H1 (cell line): ENCODE measurements around the gene ABCA2. TPM values are rescaled to one million over a fixed set of nuclear protein-coding genes. Genes with fewer than 3 reads are reported as not detected.

Experiments used
- CTCF ChIA-PET: fragments of 300-600 bp; sonication (Branson Sonifier 250); formaldehyde crosslinking; loops from one replicate; lab custom pipeline; 2021; ENCODE audit not compliant: partially characterized antibody; lab: Charles Lee
- POLR2A ChIA-PET: fragments of 300-600 bp; sonication (Branson Sonifier 250); formaldehyde crosslinking; loops from one replicate; lab custom pipeline; 2021; ENCODE audit warnings: inconsistent platforms; ENCODE audit not compliant: partially characterized antibody; lab: Charles Lee
- DNase-seq, 2 experiments: peaks; one replicate each; pipeline versions ENCODE4 v3.0.0 to v3.0.0-alpha.2; 2010 to 2022; ENCODE audit warnings: low spot score in 2 of 2, low read depth in 1 of 2, mixed read lengths in 1 of 2
- FAIRE-seq: peaks from 2 replicates; lab custom pipeline; 2011; peaks lifted over from hg19 to GRCh38; lab: Jason Lieb, UNC
- H2AFZ ChIP-seq: 2 replicates; pipeline ENCODE4 v1.8.1; 2012; ENCODE audit warnings: low read length, inconsistent platforms
- H2AK5ac ChIP-seq: 2 replicates; pipeline ENCODE4 v1.6.1; 2013; ENCODE audit warnings: low read depth, low read length
- H2BK120ac ChIP-seq: replicated peaks from 2 replicates; pipeline ENCODE3; 2013; ENCODE audit warnings: low read depth, low read length, inconsistent platforms
- H2BK12ac ChIP-seq: 2 replicates; pipeline ENCODE4 v1.6.1; 2013; ENCODE audit warnings: low read depth, low read length
- H2BK15ac ChIP-seq: 2 replicates; pipeline ENCODE4 v1.6.1; 2013; ENCODE audit warnings: low read length
- H2BK20ac ChIP-seq: 2 replicates; pipeline ENCODE4 v1.6.1; 2013; ENCODE audit warnings: low read length
- H2BK5ac ChIP-seq: 2 replicates; pipeline ENCODE4 v1.6.1; 2013; ENCODE audit warnings: low read depth, low read length
- H3K14ac ChIP-seq: 2 replicates; pipeline ENCODE4 v1.6.1; 2013; ENCODE audit warnings: inconsistent platforms; ENCODE audit not compliant: insufficient read length
- H3K18ac ChIP-seq: 2 replicates; pipeline ENCODE4 v1.6.1; 2013; ENCODE audit warnings: low read length; ENCODE audit errors: extremely low read depth
- H3K23ac ChIP-seq: 2 replicates; pipeline ENCODE4 v1.6.1; 2013; ENCODE audit warnings: inconsistent platforms; ENCODE audit not compliant: insufficient read length
- H3K23me2 ChIP-seq: 2 replicates; pipeline ENCODE4 v1.6.1; 2013; ENCODE audit warnings: low read depth, low read length
- H3K27ac ChIP-seq: 2 replicates; pipeline ENCODE4 v1.6.1; 2011; ENCODE audit warnings: low read depth, low read length, inconsistent platforms
- H3K27me3 ChIP-seq, 4 experiments: replicated peaks in 1 of 4; 1 replicate in 1 of 4; 2 replicates in 3 of 4; pipeline versions ENCODE4 v1.6.1 to v1.8.1; 2011 to 2013; ENCODE audit warnings: low read length in 3 of 4, mild to moderate bottlenecking in 3 of 4, inconsistent platforms in 2 of 4, mixed read lengths in 2 of 4, moderate library complexity in 1 of 4; ENCODE audit not compliant: control insufficient read depth in 3 of 4, insufficient read depth in 3 of 4; ENCODE audit errors: extremely low read depth in 1 of 4
- H3K36me3 ChIP-seq, 4 experiments: 2 replicates each; pipeline versions ENCODE4 v1.6.1 to v1.8.1; 2011 to 2013; ENCODE audit warnings: mild to moderate bottlenecking in 4 of 4, low read length in 3 of 4, moderate library complexity in 2 of 4, control low read depth in 1 of 4, inconsistent platforms in 1 of 4; ENCODE audit not compliant: insufficient read depth in 4 of 4, control insufficient read depth in 2 of 4
- H3K4ac ChIP-seq: replicated peaks from 2 replicates; pipeline ENCODE3; 2013; ENCODE audit warnings: low read length, low read depth, mixed read lengths, inconsistent platforms; ENCODE audit not compliant: insufficient read length
- H3K4me1 ChIP-seq, 4 experiments: replicated peaks in 1 of 4; 1 replicate in 1 of 4; 2 replicates in 3 of 4; pipeline versions ENCODE4 v1.6.1 to v1.8.1; 2011 to 2013; ENCODE audit warnings: low read length in 3 of 4, inconsistent platforms in 2 of 4, mixed read lengths in 1 of 4; ENCODE audit not compliant: insufficient read depth in 4 of 4, control insufficient read depth in 3 of 4
- H3K4me2 ChIP-seq, 2 experiments: 2 replicates each; pipeline versions ENCODE4 v1.6.1 to v1.8.1; 2011 to 2013; ENCODE audit warnings: low read depth in 2 of 2, low read length in 2 of 2, control low read depth in 1 of 2, inconsistent platforms in 1 of 2, mild to moderate bottlenecking in 1 of 2; ENCODE audit not compliant: insufficient read depth in 1 of 2
- H3K4me3 ChIP-seq, 4 experiments: fragments of 200-600, 300-600 bp in 1 of 4; sonication (generic), shearing (Covaris generic), sonication (Bioruptor Twin) in 1 of 4; 2 replicates each; pipeline versions ENCODE4 v1.5.1 to v1.8.1; 2011 to 2016; ENCODE audit warnings: low read length in 4 of 4, low read depth in 3 of 4, control low read depth in 2 of 4, inconsistent platforms in 2 of 4, mild to moderate bottlenecking in 2 of 4, mixed read lengths in 1 of 4, moderate library complexity in 1 of 4; ENCODE audit not compliant: insufficient read depth in 2 of 4; ENCODE audit errors: extremely low read depth in 1 of 4
- H3K56ac ChIP-seq: replicated peaks from 2 replicates; pipeline ENCODE3; 2013; ENCODE audit warnings: low read depth, mild to moderate bottlenecking, mixed read lengths, low read length, inconsistent platforms; ENCODE audit not compliant: insufficient read length
- H3K79me1 ChIP-seq: 2 replicates; pipeline ENCODE4 v1.6.1; 2013; ENCODE audit warnings: low read depth, low read length, control low read depth
- H3K79me2 ChIP-seq, 2 experiments: 2 replicates each; pipeline versions ENCODE4 v1.6.1 to v1.8.1; 2012 to 2013; ENCODE audit warnings: low read length in 2 of 2, mild to moderate bottlenecking in 2 of 2, inconsistent platforms in 1 of 2; ENCODE audit not compliant: insufficient read depth in 2 of 2, control insufficient read depth in 1 of 2
- H3K9ac ChIP-seq, 4 experiments: replicated peaks in 1 of 4; 1 replicate in 1 of 4; 2 replicates in 3 of 4; pipeline versions ENCODE4 v1.6.1 to v1.8.1; 2011 to 2013; ENCODE audit warnings: low read depth in 3 of 4, low read length in 3 of 4, control low read depth in 2 of 4, mild to moderate bottlenecking in 2 of 4, moderate library complexity in 2 of 4, inconsistent platforms in 1 of 4; ENCODE audit errors: extremely low read depth in 1 of 4
- H3K9me3 ChIP-seq, 2 experiments: 2 replicates each; pipeline versions ENCODE4 v1.6.1 to v1.8.1; 2012 to 2013; ENCODE audit warnings: mild to moderate bottlenecking in 2 of 2, moderate library complexity in 2 of 2, control low read depth in 1 of 2, inconsistent platforms in 1 of 2, low read depth in 1 of 2, low read length in 1 of 2, mixed read lengths in 1 of 2; ENCODE audit not compliant: insufficient read depth in 2 of 2
- H4K20me1 ChIP-seq, 2 experiments: replicated peaks in 1 of 2; 2 replicates each; pipeline versions ENCODE3 to v1.8.1; 2011 to 2013; ENCODE audit warnings: inconsistent platforms in 2 of 2, low read length in 2 of 2, mild to moderate bottlenecking in 1 of 2; ENCODE audit not compliant: insufficient read depth in 2 of 2, control insufficient read depth in 1 of 2
- H4K5ac ChIP-seq: 2 replicates; pipeline ENCODE4 v1.6.1; 2013; ENCODE audit warnings: low read length, low read depth, mixed read lengths, inconsistent platforms; ENCODE audit not compliant: insufficient read length
- H4K8ac ChIP-seq: 2 replicates; pipeline ENCODE4 v1.8.0; 2013; ENCODE audit warnings: mild to moderate bottlenecking, moderate library complexity, low read length, inconsistent platforms; ENCODE audit not compliant: insufficient read depth; ENCODE audit errors: extremely low read depth
- H4K91ac ChIP-seq: replicated peaks from 2 replicates; pipeline ENCODE3; 2013; ENCODE audit warnings: low read length, mixed read lengths, inconsistent platforms; ENCODE audit not compliant: insufficient read length
- BACH1 ChIP-seq: IDR thresholded peaks from 2 replicates; pipeline ENCODE4 v1.6.1; 2012; ENCODE audit warnings: low read length, improper control_type of control experiment
- HDAC2 ChIP-seq, 2 experiments: fragments of 300-600 bp in 1 of 2; sonication (generic) in 1 of 2; IDR thresholded peaks; 2 replicates each; pipeline ENCODE4 v1.6.1; 2011 to 2012; ENCODE audit warnings: low read depth in 2 of 2, low read length in 2 of 2, mild to moderate bottlenecking in 2 of 2, moderate library complexity in 2 of 2, borderline replicate concordance in 1 of 2, inconsistent platforms in 1 of 2
- WGBS, 2 experiments: shearing (Covaris generic) in 1 of 2; methylation state at CpG; one replicate each; pipeline versions ENCODE4 v1.1.6 to v1.1.7; 2013 to 2015; ENCODE audit warnings: low lambda C conversion rate in 2 of 2, mixed read lengths in 2 of 2, inconsistent platforms in 1 of 2, low coverage in 1 of 2, missing lambda C conversion rate in 1 of 2; ENCODE audit not compliant: insufficient replicate concordance in 2 of 2, insufficient coverage in 1 of 2, insufficient read length in 1 of 2; ENCODE audit errors: extremely low coverage in 1 of 2, missing lambda C conversion rate in 1 of 2; 5-methylcytosine and 5-hydroxymethylcytosine counted together
- polyA plus RNA-seq, 7 experiments: library from polyadenylated mRNA; depleted of rRNA in 3 of 7; stranded (reverse) in 5 of 7; unstranded in 2 of 7; fragments of >200 nt in 5 of 7; fragments of 200-250 nt in 2 of 7; gene quantifications; 1 replicate in 5 of 7; 2 replicates in 1 of 7; 4 replicates in 1 of 7; pipeline versions ENCODE4 v1.2.1 to v1.2.3, GENCODE V29; 2011 to 2013; ENCODE audit warnings: missing spikeins in 2 of 7, mixed read lengths in 2 of 7
- total RNA-seq: library from RNA; stranded (reverse); fragmentation: NEBNext Ultra II Directional; extraction: Animal tissue kit (Norgen Biotek cat#: 25700); gene quantifications from 2 replicates; pipeline ENCODE4 v1.2.1, GENCODE V29; 2021

The ABCA2 gene
- total and polyA plus RNA-seq, 2 of the 8 experiments (the other 6 are each of a cell fraction or from before 2014, with no cell fraction given), result 12.5 to 14.3 TPM

DNA sequence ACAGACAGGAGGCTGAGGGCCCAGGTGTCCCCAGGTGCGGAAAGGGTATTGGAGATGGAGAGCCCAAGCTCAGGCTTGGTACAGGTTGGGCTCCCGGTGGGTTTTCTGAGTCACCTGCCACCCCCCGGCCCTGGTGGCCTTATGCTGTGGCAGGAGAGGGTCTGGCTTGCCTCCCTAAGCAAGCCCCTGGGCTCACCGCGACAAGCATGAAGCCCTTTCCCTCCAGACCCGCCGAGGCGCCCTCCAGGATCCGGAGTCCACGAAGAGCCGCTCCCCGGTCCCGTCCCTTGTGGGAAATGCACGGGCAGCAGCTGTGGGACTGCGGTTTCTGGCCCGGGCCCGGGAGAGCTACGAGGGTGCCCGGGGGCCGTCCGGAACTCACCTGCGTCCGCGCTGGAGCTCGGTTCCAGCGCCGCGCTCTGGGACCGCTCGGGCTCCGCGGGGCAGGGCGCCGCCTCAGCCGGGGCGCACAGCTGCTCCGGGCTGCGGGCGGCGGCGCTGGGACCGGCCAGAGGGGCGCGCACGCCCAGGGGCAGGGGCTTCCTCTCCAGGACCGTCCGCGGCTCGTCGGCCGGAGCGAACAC is 41.6 kb upstream of the ABCA2 start:
- Histone ChIP-seq H2BK5ac (no peak overlapping the region), H4K91ac (no peak overlapping the region), H2BK12ac (no peak overlapping the region), H3K4me2 (peak overlapping the region; percentile 73 to 85), H4K5ac (no peak overlapping the region), H4K20me1 (peaks cover 23 to 25% of the 10 kb centered on the region in 2 experiments), H3K4ac (no peak overlapping the region), H3K9ac (no peak overlapping the region; a peak in 1 of 7 replicates), H3K4me1 (peaks cover 0 to 21% (median 18%) of the 10 kb centered on the region in 4 experiments; a peak in 6 of 7 replicates), H3K14ac (no peak overlapping the region), H3K27me3 (peaks cover 0 to 18% (median 7%) of the 10 kb centered on the region in 4 experiments; a peak in 5 of 7 replicates), H3K4me3 (peak overlapping the region; percentile 46 to 64 (median 48)), H3K27ac (no peak overlapping the region), H3K23ac (no peak overlapping the region), H2BK15ac (no peak overlapping the region), H3K79me1 (peaks cover 2% of the 10 kb centered on the region; the same call in 1 of the 2 replicates), H3K79me2 (no peaks in the 10 kb centered on the region), H2BK120ac (no peak overlapping the region), H2AFZ (no peak overlapping the region), H3K18ac (no peak overlapping the region; the same call in 1 of the 2 replicates), H4K8ac (peak overlapping the region; percentile 89; the same call in 1 of the 2 replicates), H3K23me2 (peaks cover 13% of the 10 kb centered on the region), H3K36me3 (no peaks in the 10 kb centered on the region), H2AK5ac (no peak overlapping the region), H2BK20ac (no peak overlapping the region), H3K56ac (peak overlapping the region; percentile 12), H3K9me3 (no peaks in the 10 kb centered on the region)
- ChIA-PET CTCF (interaction anchor here (0.6 to 13.5 kb wide), 21 partner anchors 8 to 312 kb away, joined by 3 to 291 read pairs (median 6); partner anchors contain the start of genes ABCA2, CYSRT1, ENTPD2 and FUT7), POLR2A (interaction anchor here (1.0 to 2.0 kb wide), 8 partner anchors 8 to 171 kb away, joined by 3 to 7 read pairs (median 4); partner anchors contain the start of genes MAN1B1, TUBB4B and UAP1L1)
- WGBS, 2 experiments, result 11% methylated on average over 38 of the region's 52 CpGs; no CpG with 5 or more reads in 1 of the 2 experiments
- DNase-seq, result no peak
- TF ChIP-seq BACH1, result peak; percentile 19; the same call in 1 of the 2 replicates
- no peak for TF ChIP-seq HDAC2 (IDR thresholded peaks at IDR 0.05; ENCODE audit: borderline replicate concordance in 1 of 2, low read depth in 2 of 2, low read length in 2 of 2)
- FAIRE-seq, result no peak
